HepG2 (cell line): ENCODE measurements around the gene ACTL7B.

Source experiments
- CTCF ChIP-seq: sonication (generic); formaldehyde crosslinking; IDR thresholded peaks from 2 replicates; pipeline ENCODE4 v1.5.0; 2020; ENCODE audit warnings: mild to moderate bottlenecking, missing genetic modification reagents, moderate library complexity
- HIVEP1 ChIP-seq: sonication (generic); formaldehyde crosslinking; IDR thresholded peaks from 2 replicates; pipeline ENCODE4 v1.4.0; 2020; ENCODE audit warnings: mild to moderate bottlenecking, missing genetic modification reagents
- MAFG ChIP-seq: sonication (generic); formaldehyde crosslinking; IDR thresholded peaks from 2 replicates; pipeline ENCODE4 v1.5.1; 2020; ENCODE audit warnings: mild to moderate bottlenecking, missing genetic modification reagents
- NFYC ChIP-seq: IDR thresholded peaks from 2 replicates; pipeline ENCODE4 v1.6.1; 2016; ENCODE audit warnings: missing genetic modification reagents, missing compliant biosample characterization
- POLR2A ChIP-seq, 2 experiments: IDR thresholded peaks; 2 replicates each; pipeline ENCODE4 v1.6.1; 2011; ENCODE audit warnings: low read depth in 2 of 2, low read length in 2 of 2, mild to moderate bottlenecking in 1 of 2, moderate library complexity in 1 of 2; ENCODE audit not compliant: insufficient read depth in 1 of 2
- RBM22 ChIP-seq: fragments of 200-400 bp; formaldehyde crosslinking; optimal IDR thresholded peaks from 2 replicates; pipeline ENCODE3; 2017; ENCODE audit warnings: mild to moderate bottlenecking, low read length, moderate library complexity
- UBTF ChIP-seq: sonication (generic); formaldehyde crosslinking; IDR thresholded peaks from 2 replicates; pipeline ENCODE4 v1.4.0; 2020; ENCODE audit warnings: mild to moderate bottlenecking, missing genetic modification reagents
- YEATS4 ChIP-seq: sonication (generic); formaldehyde crosslinking; IDR thresholded peaks from 2 replicates; pipeline ENCODE4 v1.4.0; 2020; ENCODE audit warnings: missing genetic modification reagents, borderline replicate concordance
- ZBTB7A ChIP-seq: sonication (generic); formaldehyde crosslinking; IDR thresholded peaks from 2 replicates; pipeline ENCODE4 v1.8.0; 2022; ENCODE audit warnings: mild to moderate bottlenecking, missing genetic modification reagents
- TF ChIP-seq, protein P1 (sequence below): sonication (generic); formaldehyde crosslinking; IDR thresholded peaks from 2 replicates; pipeline ENCODE4 v1.5.0; 2020; ENCODE audit warnings: missing genetic modification reagents
- TF ChIP-seq, protein P2 (sequence below): sonication (generic); formaldehyde crosslinking; IDR thresholded peaks from 2 replicates; pipeline ENCODE4 v1.5.0; 2020; ENCODE audit warnings: mild to moderate bottlenecking, missing genetic modification reagents, borderline replicate concordance
- TF ChIP-seq, protein P3 (sequence below): fragments of 450-650 bp; IDR thresholded peaks from 2 replicates; pipeline ENCODE4 v1.6.1; 2017; ENCODE audit warnings: mild to moderate bottlenecking

DNA sequence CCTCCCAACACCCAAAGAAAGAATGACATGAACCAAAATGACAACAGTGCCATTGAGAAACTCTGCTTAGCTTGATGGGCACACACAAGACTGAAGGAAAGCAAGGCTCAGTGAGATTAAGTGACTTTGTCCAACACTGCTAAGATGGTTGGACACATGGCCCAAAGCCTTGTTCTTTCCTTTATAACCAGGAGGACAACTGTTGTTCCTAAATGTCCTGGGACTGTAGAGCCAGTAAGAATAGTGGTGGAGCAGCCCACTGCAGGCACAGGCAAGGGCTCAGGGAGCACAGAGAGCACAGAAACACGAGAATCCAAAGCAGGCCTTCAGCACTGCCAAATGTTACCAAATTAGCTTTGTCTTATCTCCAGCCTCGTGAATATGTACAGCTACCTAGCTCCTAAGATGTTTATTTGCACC lies 10.2 kb upstream of the ACTL7B start:
- no peak for TF ChIP-seq NFYC (CRISPR knock-in tag)
- no peak for TF ChIP-seq HIVEP1 (CRISPR knock-in tag)
- peak; percentile 93 for TF ChIP-seq RBM22
- TF ChIP-seq, protein P1, sequence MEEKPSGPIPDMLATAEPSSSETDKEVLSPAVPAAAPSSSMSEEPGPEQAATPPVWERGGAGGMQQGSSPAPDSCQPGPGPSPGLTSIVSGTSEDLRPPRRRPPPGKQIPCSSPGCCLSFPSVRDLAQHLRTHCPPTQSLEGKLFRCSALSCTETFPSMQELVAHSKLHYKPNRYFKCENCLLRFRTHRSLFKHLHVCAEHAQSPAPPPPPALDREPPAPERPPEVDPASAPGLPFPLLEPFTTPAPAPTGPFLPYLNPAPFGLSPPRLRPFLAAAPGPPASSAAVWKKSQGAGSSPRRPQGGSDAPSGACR (CRISPR knock-in tag): no peak
- no peak for TF ChIP-seq MAFG (CRISPR knock-in tag)
- no peak for TF ChIP-seq YEATS4 (CRISPR knock-in tag)
- TF ChIP-seq UBTF (CRISPR knock-in tag): no peak
- TF ChIP-seq CTCF (CRISPR knock-in tag): no peak
- TF ChIP-seq, protein P2, sequence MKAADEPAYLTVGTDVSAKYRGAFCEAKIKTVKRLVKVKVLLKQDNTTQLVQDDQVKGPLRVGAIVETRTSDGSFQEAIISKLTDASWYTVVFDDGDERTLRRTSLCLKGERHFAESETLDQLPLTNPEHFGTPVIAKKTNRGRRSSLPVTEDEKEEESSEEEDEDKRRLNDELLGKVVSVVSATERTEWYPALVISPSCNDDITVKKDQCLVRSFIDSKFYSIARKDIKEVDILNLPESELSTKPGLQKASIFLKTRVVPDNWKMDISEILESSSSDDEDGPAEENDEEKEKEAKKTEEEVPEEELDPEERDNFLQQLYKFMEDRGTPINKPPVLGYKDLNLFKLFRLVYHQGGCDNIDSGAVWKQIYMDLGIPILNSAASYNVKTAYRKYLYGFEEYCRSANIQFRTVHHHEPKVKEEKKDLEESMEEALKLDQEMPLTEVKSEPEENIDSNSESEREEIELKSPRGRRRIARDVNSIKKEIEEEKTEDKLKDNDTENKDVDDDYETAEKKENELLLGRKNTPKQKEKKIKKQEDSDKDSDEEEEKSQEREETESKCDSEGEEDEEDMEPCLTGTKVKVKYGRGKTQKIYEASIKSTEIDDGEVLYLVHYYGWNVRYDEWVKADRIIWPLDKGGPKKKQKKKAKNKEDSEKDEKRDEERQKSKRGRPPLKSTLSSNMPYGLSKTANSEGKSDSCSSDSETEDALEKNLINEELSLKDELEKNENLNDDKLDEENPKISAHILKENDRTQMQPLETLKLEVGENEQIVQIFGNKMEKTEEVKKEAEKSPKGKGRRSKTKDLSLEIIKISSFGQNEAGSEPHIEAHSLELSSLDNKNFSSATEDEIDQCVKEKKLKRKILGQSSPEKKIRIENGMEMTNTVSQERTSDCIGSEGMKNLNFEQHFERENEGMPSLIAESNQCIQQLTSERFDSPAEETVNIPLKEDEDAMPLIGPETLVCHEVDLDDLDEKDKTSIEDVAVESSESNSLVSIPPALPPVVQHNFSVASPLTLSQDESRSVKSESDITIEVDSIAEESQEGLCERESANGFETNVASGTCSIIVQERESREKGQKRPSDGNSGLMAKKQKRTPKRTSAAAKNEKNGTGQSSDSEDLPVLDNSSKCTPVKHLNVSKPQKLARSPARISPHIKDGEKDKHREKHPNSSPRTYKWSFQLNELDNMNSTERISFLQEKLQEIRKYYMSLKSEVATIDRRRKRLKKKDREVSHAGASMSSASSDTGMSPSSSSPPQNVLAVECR (CRISPR knock-in tag): no peak
- TF ChIP-seq, protein P3, sequence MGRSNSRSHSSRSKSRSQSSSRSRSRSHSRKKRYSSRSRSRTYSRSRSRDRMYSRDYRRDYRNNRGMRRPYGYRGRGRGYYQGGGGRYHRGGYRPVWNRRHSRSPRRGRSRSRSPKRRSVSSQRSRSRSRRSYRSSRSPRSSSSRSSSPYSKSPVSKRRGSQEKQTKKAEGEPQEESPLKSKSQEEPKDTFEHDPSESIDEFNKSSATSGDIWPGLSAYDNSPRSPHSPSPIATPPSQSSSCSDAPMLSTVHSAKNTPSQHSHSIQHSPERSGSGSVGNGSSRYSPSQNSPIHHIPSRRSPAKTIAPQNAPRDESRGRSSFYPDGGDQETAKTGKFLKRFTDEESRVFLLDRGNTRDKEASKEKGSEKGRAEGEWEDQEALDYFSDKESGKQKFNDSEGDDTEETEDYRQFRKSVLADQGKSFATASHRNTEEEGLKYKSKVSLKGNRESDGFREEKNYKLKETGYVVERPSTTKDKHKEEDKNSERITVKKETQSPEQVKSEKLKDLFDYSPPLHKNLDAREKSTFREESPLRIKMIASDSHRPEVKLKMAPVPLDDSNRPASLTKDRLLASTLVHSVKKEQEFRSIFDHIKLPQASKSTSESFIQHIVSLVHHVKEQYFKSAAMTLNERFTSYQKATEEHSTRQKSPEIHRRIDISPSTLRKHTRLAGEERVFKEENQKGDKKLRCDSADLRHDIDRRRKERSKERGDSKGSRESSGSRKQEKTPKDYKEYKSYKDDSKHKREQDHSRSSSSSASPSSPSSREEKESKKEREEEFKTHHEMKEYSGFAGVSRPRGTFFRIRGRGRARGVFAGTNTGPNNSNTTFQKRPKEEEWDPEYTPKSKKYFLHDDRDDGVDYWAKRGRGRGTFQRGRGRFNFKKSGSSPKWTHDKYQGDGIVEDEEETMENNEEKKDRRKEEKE: no peak
- peak; percentile 24 to 72; a peak in 2 of 4 replicates for TF ChIP-seq POLR2A (IDR thresholded peaks at IDR 0.05; ENCODE audit: insufficient read depth in 1 of 2, low read depth in 2 of 2, low read length in 2 of 2)
- no peak for TF ChIP-seq ZBTB7A (CRISPR knock-in tag)
